SJSA1 (cell line): ENCODE data around the gene RRP1. TPM values are rescaled to one million over a fixed set of nuclear protein-coding genes. Genes with fewer than 3 reads are reported as not detected.
"Not testable (repeated sequence)": the region's sequence is repeated elsewhere in the genome, so short reads cannot be mapped to it uniquely, and the experiment has no call there.

Experiments used
- DNase-seq, 2 experiments: peaks; one replicate each; pipeline ENCODE4 v3.0.0-alpha.2; 2015 to 2020; ENCODE audit warnings: low spot score in 2 of 2, low read depth in 1 of 2
- H3K27ac ChIP-seq: fragments of 250-450 bp; sonication (Bioruptor Pico); 2 replicates; pipeline ENCODE4 v1.5.1; 2020; ENCODE audit warnings: mild to moderate bottlenecking, moderate library complexity
- H3K27me3 ChIP-seq: fragments of 250-450 bp; sonication (Bioruptor Pico); replicated peaks from 2 replicates; pipeline ENCODE4 v1.5.1; 2020; ENCODE audit warnings: mild to moderate bottlenecking, moderate library complexity
- H3K36me3 ChIP-seq: fragments of 250-450 bp; sonication (Bioruptor Pico); 2 replicates; pipeline ENCODE4 v1.5.1; 2020; ENCODE audit warnings: mild to moderate bottlenecking
- H3K4me1 ChIP-seq: fragments of 250-450 bp; sonication (Bioruptor Pico); replicated peaks from 2 replicates; pipeline ENCODE4 v1.6.1; 2021; ENCODE audit warnings: mild to moderate bottlenecking
- H3K4me3 ChIP-seq: fragments of 250-450 bp; sonication (Bioruptor Pico); 2 replicates; pipeline ENCODE4 v1.5.1; 2020; ENCODE audit warnings: mild to moderate bottlenecking
- H3K9me3 ChIP-seq: fragments of 250-450 bp; sonication (Bioruptor Pico); replicated peaks from 2 replicates; pipeline ENCODE4 v1.5.1; 2020; ENCODE audit warnings: mild to moderate bottlenecking
- total RNA-seq: library from RNA; depleted of rRNA; stranded (reverse); fragments of >200 nt; shearing (Covaris generic); gene quantifications from 2 replicates; pipeline ENCODE4 v1.2.3, GENCODE V29; 2014

The RRP1 gene
- total RNA-seq, 1 experiment from 2014 or later, result 29.2 TPM

DNA sequence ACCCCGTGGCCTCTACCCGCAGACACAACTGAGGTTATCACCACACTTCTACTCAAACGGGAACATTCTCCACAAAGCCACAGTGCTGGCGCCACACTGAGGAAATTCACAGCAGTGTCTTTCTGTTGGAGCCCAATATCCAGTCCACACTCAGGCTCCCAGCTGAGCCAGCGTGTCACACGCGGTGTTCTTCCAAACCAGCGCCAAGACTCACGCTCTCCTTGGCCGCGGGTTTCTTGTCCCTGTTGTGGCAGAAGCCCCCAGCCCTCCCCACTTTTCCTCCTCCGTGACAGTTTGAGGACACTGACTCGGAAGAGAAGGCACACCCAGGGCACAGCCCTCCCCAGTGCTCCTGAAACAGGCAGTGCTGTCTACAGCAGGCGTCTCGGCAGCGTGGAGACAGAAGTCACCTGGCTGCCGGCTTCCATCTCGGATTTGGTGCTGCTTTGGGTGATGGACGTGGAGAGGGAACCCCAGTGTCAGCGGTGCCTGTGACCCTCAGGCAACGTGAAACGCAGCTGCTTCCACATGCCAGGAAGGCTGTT is 40.3 kb downstream of the RRP1 start:
- H3K27ac ChIP-seq, result peak overlapping the region; percentile 97
- no peaks in the 10 kb centered on the region for H3K27me3 ChIP-seq
- peaks cover 65% of the 10 kb centered on the region for H3K4me1 ChIP-seq
- no peaks in the 10 kb centered on the region; the same call in 1 of the 2 replicates for H3K36me3 ChIP-seq
- DNase-seq, result peak in 1 of 2 experiments; percentile 73
- H3K9me3 ChIP-seq, result 0 out of 2 replicates have a peak, but pooled peaks cover 3% of the 10 kb centered on the region
- peak overlapping the region; percentile 23 for H3K4me3 ChIP-seq

DNA sequence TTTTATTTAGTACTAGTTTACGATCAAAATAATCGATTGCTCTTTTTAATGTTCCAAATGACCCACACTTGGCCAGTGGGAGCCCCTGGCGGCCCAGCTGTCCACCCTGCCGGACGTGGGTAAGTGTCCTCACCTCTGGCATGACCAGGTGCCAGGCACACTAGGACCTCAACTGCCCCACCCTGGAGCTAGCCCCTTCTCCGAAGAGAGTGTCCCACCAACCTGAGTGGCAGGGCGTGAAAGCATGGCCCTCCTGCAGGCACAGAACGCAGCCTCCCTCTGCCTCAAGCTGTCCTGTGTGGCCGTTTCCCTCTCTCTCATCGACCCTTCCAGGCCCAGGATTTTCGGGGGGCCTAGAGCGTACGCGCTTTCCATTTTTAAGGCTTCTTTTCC is 42.8 kb downstream of the RRP1 start:
- Histone ChIP-seq H3K27me3 (no peaks in the 10 kb centered on the region), H3K9me3 (0 out of 2 replicates have a peak, but pooled peaks cover 3% of the 10 kb centered on the region), H3K36me3 (no peaks in the 10 kb centered on the region), H3K4me1 (peaks cover 46% of the 10 kb centered on the region), H3K4me3 (no peak overlapping the region), H3K27ac (peak overlapping the region; percentile 97; the same call in 1 of the 2 replicates)
- no peak for DNase-seq

DNA sequence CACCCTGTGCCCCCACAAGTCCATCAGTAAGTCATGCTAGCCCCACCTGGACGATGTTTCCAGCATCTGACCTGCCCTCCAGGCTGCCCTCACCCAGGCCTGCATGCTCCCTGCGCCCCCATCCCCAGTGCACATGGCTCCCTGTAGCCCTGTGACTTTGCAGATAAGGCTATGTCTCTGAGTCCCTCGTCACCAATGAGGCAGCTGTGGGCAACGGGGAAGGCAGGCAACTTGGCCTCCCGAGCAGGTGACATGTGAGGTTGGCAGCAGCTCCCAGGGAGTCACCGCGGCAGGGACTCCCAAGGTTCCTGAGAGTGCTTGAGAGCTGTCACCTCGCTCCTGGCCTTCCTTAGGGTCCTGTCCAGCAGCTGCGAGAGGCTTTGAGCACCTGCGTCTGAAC is 43.3 kb downstream of the RRP1 start:
- Histone ChIP-seq H3K27me3 (no peaks in the 10 kb centered on the region), H3K9me3 (0 out of 2 replicates have a peak, but pooled peaks cover 3% of the 10 kb centered on the region), H3K4me3 (no peak overlapping the region), H3K36me3 (no peaks in the 10 kb centered on the region), H3K27ac (no peak overlapping the region), H3K4me1 (peaks cover 42% of the 10 kb centered on the region)
- DNase-seq, result no peak

DNA sequence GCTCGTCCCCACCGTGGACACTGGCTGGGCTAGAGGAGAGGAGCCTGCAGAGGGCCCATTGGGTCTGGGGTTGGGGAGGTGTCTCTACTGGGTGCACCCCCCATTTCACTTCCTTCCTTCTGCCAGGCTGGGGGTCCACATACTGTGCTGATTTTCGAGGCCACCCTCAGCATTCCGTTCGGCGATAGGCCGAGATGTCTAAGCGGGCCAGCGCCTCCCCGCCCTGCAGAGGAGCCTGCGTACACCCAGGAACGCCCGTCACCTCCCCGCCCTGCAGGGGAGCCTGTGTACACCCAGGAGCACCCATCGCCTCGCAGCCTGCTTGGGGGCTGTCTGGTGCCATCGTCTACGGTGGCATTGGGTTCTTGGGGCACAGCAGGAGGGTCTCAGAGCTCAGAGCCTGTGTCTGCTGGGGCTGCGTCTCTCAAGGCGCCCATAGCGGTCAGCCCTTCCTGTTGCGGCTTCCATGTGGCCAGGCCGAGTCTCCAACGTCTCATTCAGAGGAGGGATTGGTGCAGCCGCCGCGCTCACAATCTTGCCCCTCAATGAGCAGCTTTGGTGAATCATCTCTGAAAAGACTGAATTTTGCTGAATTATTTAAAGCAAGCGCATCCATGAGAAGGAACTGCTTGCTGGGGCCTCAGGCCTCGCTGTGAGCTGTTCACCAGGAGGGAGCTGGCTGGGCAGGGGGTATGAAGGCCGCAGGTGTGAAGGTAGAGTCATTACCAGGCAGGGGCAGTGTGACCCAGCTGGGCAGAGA is 44.9 kb downstream of the RRP1 start:
- no peak for DNase-seq
- peaks cover 30% of the 10 kb centered on the region for H3K4me1 ChIP-seq
- no peaks in the 10 kb centered on the region for H3K27me3 ChIP-seq
- no peak overlapping the region for H3K4me3 ChIP-seq
- 0 out of 2 replicates have a peak, but pooled peaks cover 3% of the 10 kb centered on the region for H3K9me3 ChIP-seq
- H3K27ac ChIP-seq, result no peak overlapping the region
- no peaks in the 10 kb centered on the region for H3K36me3 ChIP-seq

DNA sequence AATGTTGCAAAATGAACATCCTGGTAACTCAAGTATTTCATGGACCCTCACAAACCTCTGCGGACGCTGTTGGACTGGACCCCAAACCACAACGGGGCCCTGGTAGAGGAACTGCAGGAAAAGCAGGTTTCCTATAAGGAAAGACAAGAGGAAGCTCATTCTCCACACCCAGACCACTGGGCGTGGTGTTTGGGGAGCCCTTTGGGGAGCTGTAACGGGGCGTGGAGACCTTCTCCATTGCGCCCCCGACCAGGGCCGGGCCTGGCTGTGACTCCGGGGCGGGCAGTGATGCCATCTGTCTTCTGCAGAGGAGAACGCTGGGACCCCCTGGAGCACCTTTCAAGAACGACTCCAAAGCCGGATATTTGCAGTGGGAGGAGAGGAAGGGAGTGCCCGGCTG is 45.7 kb downstream of the RRP1 start:
- no peaks in the 10 kb centered on the region for H3K27me3 ChIP-seq
- H3K9me3 ChIP-seq, result 0 out of 2 replicates have a peak, but pooled peaks cover 3% of the 10 kb centered on the region
- no peak overlapping the region for H3K27ac ChIP-seq
- no peak overlapping the region for H3K4me3 ChIP-seq
- DNase-seq, result no peak
- H3K4me1 ChIP-seq, result peaks cover 23% of the 10 kb centered on the region
- H3K36me3 ChIP-seq, result no peaks in the 10 kb centered on the region

DNA sequence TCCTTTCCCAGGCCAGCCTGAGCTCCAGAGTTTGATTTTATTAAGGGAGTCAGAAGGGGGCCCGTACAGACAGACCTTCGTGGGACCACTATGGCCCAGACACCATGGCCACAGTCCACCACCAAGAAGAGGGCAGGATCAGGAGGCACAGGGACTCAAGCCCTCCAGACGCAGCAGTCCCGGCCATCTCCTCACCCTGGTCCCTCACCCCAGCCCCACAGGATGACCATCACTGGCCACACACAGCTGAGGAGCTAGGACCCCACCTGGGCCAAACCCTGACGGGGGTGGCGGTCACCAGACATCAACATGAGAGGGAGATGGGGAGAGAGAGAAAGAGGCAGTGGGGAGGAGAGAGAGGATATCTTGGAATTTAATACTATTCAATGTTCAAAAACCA is 46.5 kb downstream of the RRP1 start:
- no peak overlapping the region for H3K4me3 ChIP-seq
- no peaks in the 10 kb centered on the region for H3K27me3 ChIP-seq
- H3K36me3 ChIP-seq, result no peaks in the 10 kb centered on the region
- H3K27ac ChIP-seq, result no peak overlapping the region
- 0 out of 2 replicates have a peak, but pooled peaks cover 3% of the 10 kb centered on the region for H3K9me3 ChIP-seq
- no peak for DNase-seq
- H3K4me1 ChIP-seq, result peaks cover 17% of the 10 kb centered on the region

DNA sequence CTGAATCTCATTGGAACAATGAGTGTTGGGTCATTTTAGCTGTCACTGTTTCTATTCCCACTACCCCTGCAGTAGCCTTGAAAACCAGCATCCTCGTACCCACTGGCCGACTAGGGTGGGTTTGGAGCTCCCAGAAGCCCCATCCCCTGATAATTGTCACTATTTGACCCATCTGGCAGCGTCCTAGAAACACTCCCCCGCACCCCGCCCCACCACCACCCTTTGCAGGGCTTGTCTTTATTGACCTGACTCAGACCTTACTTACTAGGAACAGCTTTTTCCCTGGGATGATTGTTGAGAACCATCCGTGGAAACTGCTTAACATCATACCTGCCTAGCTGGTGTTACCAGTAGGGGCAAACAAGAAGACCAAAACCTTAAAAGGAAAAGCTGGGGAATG is 47.2 kb downstream of the RRP1 start:
- DNase-seq, result no peak
- Histone ChIP-seq H3K27me3 (no peaks in the 10 kb centered on the region), H3K4me1 (peaks cover 9% of the 10 kb centered on the region), H3K4me3 (no peak overlapping the region), H3K27ac (no peak overlapping the region), H3K36me3 (no peaks in the 10 kb centered on the region), H3K9me3 (no peaks in the 10 kb centered on the region)

DNA sequence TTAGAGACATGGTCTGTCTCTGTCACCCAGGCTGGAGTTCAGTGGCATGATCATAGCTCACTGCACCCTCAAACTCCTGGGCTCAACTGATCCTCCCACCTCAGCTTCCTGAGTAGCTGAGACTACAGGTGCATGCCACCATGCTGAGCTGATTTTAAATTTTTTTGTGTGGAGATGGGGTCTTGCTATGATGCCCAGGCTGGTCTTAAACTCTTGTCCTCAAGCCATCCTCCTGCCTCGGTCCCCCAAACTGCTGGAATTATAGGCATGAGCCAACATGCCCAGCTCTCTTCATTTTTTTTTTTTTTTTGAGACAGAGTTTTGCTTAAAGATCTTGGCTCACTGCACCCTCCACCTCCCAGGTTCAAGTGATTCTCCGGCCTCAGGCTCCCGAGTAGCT is 50.9 kb downstream of the RRP1 start:
- H3K9me3 ChIP-seq, result no peaks in the 10 kb centered on the region
- no peak for DNase-seq
- no peaks in the 10 kb centered on the region for H3K27me3 ChIP-seq
- no peaks in the 10 kb centered on the region for H3K36me3 ChIP-seq
- 0 out of 2 replicates have a peak, but pooled peaks cover 3% of the 10 kb centered on the region for H3K4me1 ChIP-seq
- no peak overlapping the region for H3K27ac ChIP-seq
- no peak overlapping the region for H3K4me3 ChIP-seq

DNA sequence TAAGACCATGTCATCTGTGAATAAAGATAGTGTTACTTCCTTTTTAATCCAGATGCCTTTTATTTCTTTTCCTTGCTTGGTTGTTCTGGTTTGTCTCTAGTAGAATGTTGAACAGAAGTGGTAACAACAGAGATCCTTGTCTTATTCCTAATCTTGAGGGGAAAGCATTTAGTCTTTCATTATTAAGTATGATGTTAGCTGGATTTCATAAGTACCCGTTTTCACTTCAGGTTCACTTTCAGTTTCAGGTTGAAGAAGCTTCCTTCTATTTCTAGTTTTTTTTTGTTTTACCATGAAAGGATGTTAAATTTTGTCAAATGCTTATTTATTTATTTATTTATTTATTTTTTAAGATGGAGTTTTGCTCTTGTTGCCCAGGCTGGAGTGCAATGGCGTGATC is 53.4 kb downstream of the RRP1 start:
- Histone ChIP-seq H3K27me3 (no peaks in the 10 kb centered on the region), H3K36me3 (no peaks in the 10 kb centered on the region), H3K27ac (0 out of 2 replicates have a peak overlapping the region, but pooled peaks have one; percentile 2), H3K4me1 (0 out of 2 replicates have a peak, but pooled peaks cover 3% of the 10 kb centered on the region), H3K9me3 (no peaks in the 10 kb centered on the region), H3K4me3 (no peak overlapping the region)
- DNase-seq, result no peak

DNA sequence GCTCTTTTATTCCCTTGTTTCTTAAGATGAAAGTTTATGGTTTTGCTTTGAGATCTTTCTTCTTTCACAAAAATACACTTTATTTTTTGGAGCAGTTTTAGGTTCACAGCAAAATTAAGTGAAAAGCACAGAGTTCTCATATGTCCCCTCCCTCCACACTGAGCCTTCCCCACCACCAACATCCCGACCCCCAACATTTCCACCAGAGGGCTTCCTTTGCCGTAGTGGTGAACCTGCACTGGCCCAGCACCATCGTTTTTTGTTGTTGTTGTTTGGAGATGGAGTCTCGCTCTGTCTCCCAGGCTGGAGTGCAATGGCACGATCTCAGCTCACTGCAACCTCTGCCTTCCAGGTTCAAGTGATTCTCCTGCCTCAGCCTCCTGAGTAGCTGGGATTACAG is 55.5 kb downstream of the RRP1 start:
- H3K36me3 ChIP-seq, H3K4me3 ChIP-seq: not testable (repeated sequence)

DNA sequence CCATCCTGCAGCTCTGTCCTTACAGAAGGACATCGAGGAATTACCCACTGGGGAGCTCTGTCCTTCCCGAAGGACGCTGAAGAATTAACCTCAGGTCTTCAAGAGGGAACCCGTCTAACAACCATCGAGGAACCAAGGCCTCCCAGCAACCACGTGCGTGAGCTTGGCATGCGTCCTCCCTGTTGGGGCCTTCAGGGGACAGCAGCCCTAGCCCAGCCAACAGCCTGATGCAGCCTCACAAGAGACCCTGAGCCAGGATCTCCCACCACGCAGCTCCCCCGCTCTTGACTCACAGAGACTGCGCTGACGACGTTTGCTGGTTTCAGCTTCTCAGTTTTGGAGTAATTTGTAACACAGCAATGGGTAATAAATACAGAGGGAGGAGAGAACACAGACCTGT is 56.0 kb downstream of the RRP1 start:
- H3K36me3 ChIP-seq, result no peaks in the 10 kb centered on the region
- no peak overlapping the region for H3K27ac ChIP-seq
- H3K27me3 ChIP-seq, result no peaks in the 10 kb centered on the region
- no peak for DNase-seq
- no peaks in the 10 kb centered on the region for H3K4me1 ChIP-seq
- no peak overlapping the region for H3K4me3 ChIP-seq
- H3K9me3 ChIP-seq, result no peaks in the 10 kb centered on the region

More for the DNA sequence above, 55.5 kb downstream of the RRP1 start:
- H3K27ac ChIP-seq, H3K4me1 ChIP-seq, DNase-seq, H3K27me3 ChIP-seq, H3K9me3 ChIP-seq: not testable (repeated sequence)

DNA sequence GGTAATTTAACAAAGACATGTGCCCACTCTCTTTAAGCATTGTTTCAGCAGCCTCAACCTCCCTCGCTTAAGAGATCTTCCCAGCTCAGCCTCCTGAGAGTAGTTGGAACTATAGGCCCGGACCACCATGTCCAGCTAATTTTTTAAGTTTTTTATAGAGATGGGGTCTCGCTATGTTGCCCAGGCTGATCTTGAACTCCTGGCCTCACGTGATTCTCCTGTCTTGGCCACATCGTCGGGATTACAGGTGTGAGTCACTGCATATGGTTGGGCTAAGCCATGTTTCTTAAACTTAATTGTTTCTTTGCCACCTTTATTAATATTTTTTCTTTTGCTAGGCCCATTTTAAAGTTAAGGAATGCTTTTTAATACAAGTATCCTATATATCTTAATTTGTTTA is 57.1 kb downstream of the RRP1 start:
- Histone ChIP-seq H3K27ac (no peak overlapping the region), H3K4me3 (no peak overlapping the region), H3K36me3 (no peaks in the 10 kb centered on the region), H3K9me3 (no peaks in the 10 kb centered on the region; the same call in 1 of the 2 replicates), H3K27me3 (no peaks in the 10 kb centered on the region), H3K4me1 (no peaks in the 10 kb centered on the region)
- no peak for DNase-seq

DNA sequence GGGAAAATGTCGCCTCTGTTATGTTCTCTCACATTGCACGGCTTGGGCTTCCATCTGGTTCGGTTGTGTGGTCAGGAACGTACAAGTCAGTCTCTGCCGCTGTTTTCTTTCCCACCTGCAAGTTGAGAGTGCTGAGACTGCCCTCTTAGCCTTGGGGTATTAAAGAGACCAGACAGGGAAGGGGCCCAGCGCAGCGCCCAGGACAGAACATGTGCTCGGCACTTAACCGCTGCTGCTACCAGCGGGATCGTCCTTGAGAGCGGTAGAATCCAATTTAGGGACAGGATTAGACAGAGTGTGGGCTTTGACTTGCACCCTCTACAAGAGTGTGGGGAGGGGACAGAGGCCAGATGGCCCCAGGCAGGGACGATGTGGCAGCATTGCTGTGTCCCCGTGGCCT is 57.9 kb downstream of the RRP1 start:
- no peaks in the 10 kb centered on the region for H3K4me1 ChIP-seq

DNA sequence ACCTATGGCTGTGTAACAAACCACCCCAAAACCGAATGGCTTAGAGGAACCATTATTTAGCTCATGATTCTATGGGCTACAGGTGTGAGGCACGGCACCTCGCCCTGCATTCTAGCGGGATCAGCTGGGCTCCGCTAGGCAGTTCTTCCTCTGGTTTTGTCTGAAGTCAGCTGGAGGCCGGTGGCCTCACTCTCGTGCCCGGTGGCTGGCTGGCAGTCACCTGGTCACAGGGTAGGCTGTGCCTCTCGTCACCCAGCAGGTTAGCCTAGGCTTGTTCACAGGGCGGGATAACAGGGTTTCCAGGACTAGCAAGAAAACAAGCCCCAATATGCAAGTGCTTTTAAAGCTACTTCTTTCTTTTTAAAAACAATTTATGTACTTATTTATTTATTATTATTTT is 59.4 kb downstream of the RRP1 start:
- no peak for DNase-seq
- Histone ChIP-seq H3K27ac (no peak overlapping the region), H3K36me3 (no peaks in the 10 kb centered on the region), H3K27me3 (no peaks in the 10 kb centered on the region), H3K4me1 (no peaks in the 10 kb centered on the region), H3K4me3 (no peak overlapping the region), H3K9me3 (no peaks in the 10 kb centered on the region; the same call in 1 of the 2 replicates)

More for the DNA sequence above, 57.9 kb downstream of the RRP1 start:
- H3K36me3 ChIP-seq, result no peaks in the 10 kb centered on the region
- no peak for DNase-seq
- H3K27ac ChIP-seq, result no peak overlapping the region
- H3K27me3 ChIP-seq, result no peaks in the 10 kb centered on the region
- no peaks in the 10 kb centered on the region; the same call in 1 of the 2 replicates for H3K9me3 ChIP-seq
- H3K4me3 ChIP-seq, result no peak overlapping the region
